ENCODE measurements around the gene MCC.

The MCC gene

DNA sequence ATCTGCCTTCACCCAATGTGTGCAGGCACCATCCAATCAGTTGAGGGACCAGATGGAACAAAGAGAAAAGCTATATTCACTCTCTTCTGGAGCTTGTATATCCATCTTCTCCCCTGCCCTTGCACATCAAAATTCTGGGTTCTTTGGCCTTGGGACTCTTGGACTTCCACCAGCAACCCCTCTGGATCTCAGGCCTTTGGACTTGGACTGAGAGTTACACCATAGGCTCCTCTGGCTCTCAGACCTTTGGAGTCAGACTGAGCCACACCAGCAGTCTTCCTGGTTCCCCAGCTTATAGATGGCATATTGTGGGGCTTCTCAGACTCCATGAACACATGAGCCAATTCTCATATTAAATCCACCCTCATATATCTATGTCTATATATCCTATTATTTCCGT lies 126.6 kb downstream of the MCC start:
- Histone ChIP-seq H3K36me3 (ENCODE audit: insufficient read depth, low read depth, low read length) (no peaks in the 10 kb centered on the region), H3K9me3 (ENCODE audit: insufficient read depth, low read depth, low read length) (peaks cover 18% of the 10 kb centered on the region; the same call in 1 of the 2 replicates), H3K4me1 (ENCODE audit: insufficient read depth, low read length) (no peaks in the 10 kb centered on the region), H3K4me3 (ENCODE audit: low read length) (no peak overlapping the region), H3K27ac (ENCODE audit: low read length) (no peak overlapping the region), H3K27me3 (ENCODE audit: insufficient read depth, low read length) (no peaks in the 10 kb centered on the region), H3K9ac (ENCODE audit: low read depth, low read length) (no peak overlapping the region)

DNA sequence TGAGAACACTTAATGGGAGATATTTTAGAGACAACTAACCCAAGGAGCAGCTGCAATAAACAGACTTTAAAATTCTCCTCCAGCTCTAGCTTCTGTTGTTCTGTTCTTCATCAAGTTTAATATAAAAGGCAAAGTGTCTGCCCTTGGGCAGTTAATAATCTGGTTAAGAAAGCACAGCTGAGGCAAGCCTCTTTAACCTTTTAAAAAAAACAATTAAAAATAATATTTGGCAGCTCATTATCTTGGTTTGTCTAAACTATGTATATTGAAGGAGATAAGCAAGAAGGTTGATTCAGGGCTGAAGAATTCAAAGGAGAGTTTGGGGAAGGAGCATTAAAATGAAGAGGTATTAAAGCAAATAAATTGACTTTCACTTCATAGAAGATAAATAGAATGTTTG lies 128.8 kb downstream of the MCC start:
- Histone ChIP-seq H3K27me3 (ENCODE audit: insufficient read depth, low read length) (no peaks in the 10 kb centered on the region), H3K9me3 (ENCODE audit: insufficient read depth, low read depth, low read length) (peaks cover 10% of the 10 kb centered on the region; the same call in 1 of the 2 replicates), H3K4me3 (ENCODE audit: low read length) (no peak overlapping the region), H3K9ac (ENCODE audit: low read depth, low read length) (no peak overlapping the region), H3K36me3 (ENCODE audit: insufficient read depth, low read depth, low read length) (no peaks in the 10 kb centered on the region), H3K4me1 (ENCODE audit: insufficient read depth, low read length) (no peaks in the 10 kb centered on the region), H3K27ac (ENCODE audit: low read length) (no peak overlapping the region)

- Histone ChIP-seq H3K27me3 (ENCODE audit: insufficient read depth, low read length) (no peaks in the 10 kb centered on the region), H3K27ac (ENCODE audit: low read length) (no peak overlapping the region), H3K36me3 (ENCODE audit: insufficient read depth, low read depth, low read length) (no peaks in the 10 kb centered on the region), H3K9ac (ENCODE audit: low read depth, low read length) (no peak overlapping the region), H3K4me1 (ENCODE audit: insufficient read depth, low read length) (no peaks in the 10 kb centered on the region), H3K4me3 (ENCODE audit: low read length) (no peak overlapping the region), H3K9me3 (ENCODE audit: insufficient read depth, low read depth, low read length) (peaks cover 6% of the 10 kb centered on the region; the same call in 1 of the 2 replicates)
These were observed 129.6 kb downstream of the MCC start for GRCh38 chr5:113358696-113359095.

DNA sequence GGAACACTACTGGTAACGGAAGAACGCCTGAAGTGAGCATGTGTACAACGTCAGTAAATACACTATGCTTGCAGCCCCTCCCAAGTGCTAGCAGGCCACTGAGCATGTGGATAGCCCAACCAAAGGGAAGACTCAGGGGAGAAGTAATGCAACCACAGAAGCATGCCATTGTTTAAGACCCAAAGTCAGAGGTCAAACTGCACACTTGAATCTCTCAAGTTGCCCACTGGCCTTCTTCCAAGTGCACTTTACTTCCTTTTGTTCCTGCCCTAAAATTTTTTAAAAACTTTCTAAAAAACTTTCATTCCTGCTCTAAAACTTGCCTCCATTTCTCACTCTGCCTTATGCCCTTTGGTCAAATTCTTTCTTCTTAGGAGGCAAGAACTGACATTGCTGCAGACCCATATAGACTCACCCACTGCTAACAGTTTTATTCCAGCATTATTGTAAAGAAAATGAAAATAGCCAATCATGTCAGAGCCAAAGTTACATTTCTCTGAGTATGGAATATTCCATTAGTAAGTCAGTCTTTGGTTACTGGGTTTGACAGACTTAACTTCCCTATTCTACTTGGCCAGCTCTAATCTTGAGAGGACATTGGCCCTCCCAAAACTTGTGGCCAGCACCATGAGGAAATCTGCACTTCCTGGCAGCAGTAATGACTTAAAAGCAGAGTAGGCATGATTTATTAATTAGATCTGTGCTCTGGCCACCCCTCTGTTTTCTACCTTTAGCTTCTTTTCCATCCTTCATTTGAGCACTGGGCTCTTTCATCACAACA lies 130.4 kb downstream of the MCC start:
- no peaks in the 10 kb centered on the region for H3K27me3 ChIP-seq (ENCODE audit: insufficient read depth, low read length)
- H3K4me3 ChIP-seq (ENCODE audit: low read length): no peak overlapping the region

GRCh38 chr5:113356487-113356886 lies 131.8 kb downstream of the MCC start:
- H3K4me1 ChIP-seq (ENCODE audit: insufficient read depth, low read length): no peaks in the 10 kb centered on the region
- H3K27ac ChIP-seq (ENCODE audit: low read length): no peak overlapping the region
- H3K9ac ChIP-seq (ENCODE audit: low read depth, low read length): no peak overlapping the region
- no peaks in the 10 kb centered on the region for H3K9me3 ChIP-seq (ENCODE audit: insufficient read depth, low read depth, low read length)
- no peaks in the 10 kb centered on the region for H3K36me3 ChIP-seq (ENCODE audit: insufficient read depth, low read depth, low read length)
- no peaks in the 10 kb centered on the region for H3K27me3 ChIP-seq (ENCODE audit: insufficient read depth, low read length)
- H3K4me3 ChIP-seq (ENCODE audit: low read length): no peak overlapping the region

More for the DNA sequence above, 130.4 kb downstream of the MCC start:
- H3K4me1 ChIP-seq (ENCODE audit: insufficient read depth, low read length): no peaks in the 10 kb centered on the region
- H3K36me3 ChIP-seq (ENCODE audit: insufficient read depth, low read depth, low read length): no peaks in the 10 kb centered on the region
- H3K9me3 ChIP-seq (ENCODE audit: insufficient read depth, low read depth, low read length): no peaks in the 10 kb centered on the region
- H3K9ac ChIP-seq (ENCODE audit: low read depth, low read length): no peak overlapping the region
- no peak overlapping the region for H3K27ac ChIP-seq (ENCODE audit: low read length)

DNA sequence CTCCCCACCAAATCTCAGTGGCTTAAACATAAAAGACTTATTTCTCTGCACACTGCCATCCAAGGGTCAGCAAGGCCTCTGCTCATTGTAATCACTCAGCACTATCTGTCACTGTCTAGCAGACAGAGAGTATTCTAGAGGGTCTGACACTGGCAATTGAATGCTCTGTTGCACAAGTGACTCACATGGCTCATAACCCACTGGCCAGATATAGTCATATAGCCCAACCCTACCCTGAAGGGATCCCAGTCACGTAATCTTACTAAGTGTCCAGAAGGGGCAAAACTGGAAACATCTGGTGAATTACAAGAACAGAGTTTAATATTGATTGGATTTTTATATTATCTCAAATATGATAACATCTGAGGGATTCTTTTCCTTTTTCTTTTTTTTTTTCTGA lies 134.2 kb downstream of the MCC start:
- H3K27me3 ChIP-seq (ENCODE audit: insufficient read depth, low read length): no peaks in the 10 kb centered on the region
- H3K9ac ChIP-seq (ENCODE audit: low read depth, low read length): no peak overlapping the region
- H3K36me3 ChIP-seq (ENCODE audit: insufficient read depth, low read depth, low read length): no peaks in the 10 kb centered on the region
- H3K4me1 ChIP-seq (ENCODE audit: insufficient read depth, low read length): no peaks in the 10 kb centered on the region
- H3K27ac ChIP-seq (ENCODE audit: low read length): no peak overlapping the region
- no peaks in the 10 kb centered on the region for H3K9me3 ChIP-seq (ENCODE audit: insufficient read depth, low read depth, low read length)
- H3K4me3 ChIP-seq (ENCODE audit: low read length): no peak overlapping the region

- Histone ChIP-seq H3K27ac (ENCODE audit: low read length) (no peak overlapping the region), H3K36me3 (ENCODE audit: insufficient read depth, low read depth, low read length) (no peaks in the 10 kb centered on the region), H3K9me3 (ENCODE audit: insufficient read depth, low read depth, low read length) (no peaks in the 10 kb centered on the region), H3K4me1 (ENCODE audit: insufficient read depth, low read length) (no peaks in the 10 kb centered on the region), H3K4me3 (ENCODE audit: low read length) (no peak overlapping the region), H3K27me3 (ENCODE audit: insufficient read depth, low read length) (no peaks in the 10 kb centered on the region), H3K9ac (ENCODE audit: low read depth, low read length) (no peak overlapping the region)
These were observed 140.7 kb downstream of the MCC start for GRCh38 chr5:113347572-113347971.

DNA sequence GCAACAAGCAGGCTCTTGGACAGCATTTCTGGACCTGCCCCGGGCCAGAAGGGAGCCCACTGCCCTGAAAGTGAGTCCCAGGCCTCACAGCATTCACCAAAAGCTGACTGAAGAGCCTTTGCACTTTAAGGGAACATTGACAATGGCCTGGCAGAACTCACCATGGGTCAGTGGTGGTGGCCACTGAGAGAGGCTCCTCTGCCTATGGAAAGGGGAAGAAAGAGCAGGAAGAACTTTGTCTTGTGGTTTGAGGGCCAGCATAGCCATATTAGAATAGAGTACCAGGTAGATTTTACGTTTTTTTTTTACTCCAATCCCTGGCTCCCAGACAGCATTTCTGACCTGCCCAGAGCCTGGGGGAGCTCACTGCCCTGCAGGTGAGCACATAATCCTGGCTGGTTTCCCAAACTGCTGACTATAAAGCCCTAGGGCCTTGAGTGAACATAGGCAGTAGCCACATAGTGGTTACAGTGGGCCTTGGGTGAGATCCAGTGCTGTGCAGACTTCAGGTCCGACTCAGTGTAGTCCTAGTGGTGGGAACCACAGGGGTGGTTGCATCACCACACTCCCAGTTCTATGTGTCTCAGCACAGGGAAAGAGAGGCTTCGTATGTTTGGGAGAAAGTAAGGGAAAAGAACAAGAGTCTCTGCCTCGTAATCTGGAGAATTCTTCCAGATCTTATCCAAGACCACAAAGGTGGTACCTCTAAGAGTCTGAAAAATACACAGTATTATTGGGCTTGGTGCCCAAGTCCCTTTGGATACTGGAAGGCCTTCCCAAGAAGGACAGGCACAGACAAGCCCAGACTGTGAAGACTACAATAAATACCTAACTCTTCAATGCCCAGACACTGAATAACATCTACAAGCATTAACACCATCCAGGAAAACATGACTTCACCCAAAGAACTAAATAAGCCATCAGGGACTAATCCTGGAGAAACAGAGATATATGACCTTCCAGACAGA lies 143.0 kb downstream of the MCC start:
- H3K4me3 ChIP-seq (ENCODE audit: low read length): no peak overlapping the region
- H3K36me3 ChIP-seq (ENCODE audit: insufficient read depth, low read depth, low read length): no peaks in the 10 kb centered on the region
- no peak overlapping the region for H3K9ac ChIP-seq (ENCODE audit: low read depth, low read length)
- no peaks in the 10 kb centered on the region for H3K4me1 ChIP-seq (ENCODE audit: insufficient read depth, low read length)
- no peaks in the 10 kb centered on the region for H3K9me3 ChIP-seq (ENCODE audit: insufficient read depth, low read depth, low read length)
- H3K27ac ChIP-seq (ENCODE audit: low read length): no peak overlapping the region
- H3K27me3 ChIP-seq (ENCODE audit: insufficient read depth, low read length): no peaks in the 10 kb centered on the region

- no peaks in the 10 kb centered on the region for H3K9me3 ChIP-seq (ENCODE audit: insufficient read depth, low read depth, low read length)
- H3K27me3 ChIP-seq (ENCODE audit: insufficient read depth, low read length): no peaks in the 10 kb centered on the region
- no peak overlapping the region for H3K27ac ChIP-seq (ENCODE audit: low read length)
- no peaks in the 10 kb centered on the region for H3K36me3 ChIP-seq (ENCODE audit: insufficient read depth, low read depth, low read length)
- H3K4me1 ChIP-seq (ENCODE audit: insufficient read depth, low read length): no peaks in the 10 kb centered on the region
- H3K9ac ChIP-seq (ENCODE audit: low read depth, low read length): no peak overlapping the region
- no peak overlapping the region for H3K4me3 ChIP-seq (ENCODE audit: low read length)
These were observed 144.9 kb downstream of the MCC start for GRCh38 chr5:113343343-113343742.

DNA sequence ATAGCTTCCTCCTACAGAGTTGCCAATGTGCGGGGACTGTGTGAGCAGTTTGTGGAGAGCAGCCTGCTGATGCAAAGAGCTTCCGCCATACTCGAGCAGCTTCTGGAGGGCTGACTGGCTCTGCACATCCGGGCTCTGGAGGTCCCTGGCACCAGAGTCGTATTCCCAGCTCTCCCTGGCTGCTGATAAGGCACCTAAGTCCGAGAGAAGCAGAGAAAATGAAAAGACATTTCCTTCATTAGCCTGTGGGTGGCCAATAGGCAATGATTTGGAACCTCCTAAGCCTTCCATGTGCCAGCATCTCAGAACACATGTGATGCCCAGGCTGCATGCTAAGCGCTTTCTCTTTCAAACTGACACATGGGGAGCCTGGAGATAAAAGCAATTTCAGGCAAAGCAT lies 147.7 kb downstream of the MCC start:
- Histone ChIP-seq H3K9me3 (ENCODE audit: insufficient read depth, low read depth, low read length) (no peaks in the 10 kb centered on the region), H3K4me1 (ENCODE audit: insufficient read depth, low read length) (no peaks in the 10 kb centered on the region), H3K27me3 (ENCODE audit: insufficient read depth, low read length) (no peaks in the 10 kb centered on the region), H3K4me3 (ENCODE audit: low read length) (no peak overlapping the region), H3K27ac (ENCODE audit: low read length) (no peak overlapping the region), H3K9ac (ENCODE audit: low read depth, low read length) (no peak overlapping the region), H3K36me3 (ENCODE audit: insufficient read depth, low read depth, low read length) (no peaks in the 10 kb centered on the region)

GRCh38 chr5:113338628-113339027 lies 149.6 kb downstream of the MCC start:
- no peaks in the 10 kb centered on the region for H3K4me1 ChIP-seq (ENCODE audit: insufficient read depth, low read length)
- no peaks in the 10 kb centered on the region for H3K36me3 ChIP-seq (ENCODE audit: insufficient read depth, low read depth, low read length)
- H3K4me3 ChIP-seq (ENCODE audit: low read length): no peak overlapping the region
- no peak overlapping the region for H3K9ac ChIP-seq (ENCODE audit: low read depth, low read length)
- H3K9me3 ChIP-seq (ENCODE audit: insufficient read depth, low read depth, low read length): no peaks in the 10 kb centered on the region
- H3K27me3 ChIP-seq (ENCODE audit: insufficient read depth, low read length): no peaks in the 10 kb centered on the region
- no peak overlapping the region for H3K27ac ChIP-seq (ENCODE audit: low read length)
